H1 (cell line): ENCODE measurements around the gene PRLH. TPM values are rescaled to one million over a fixed set of nuclear protein-coding genes. Genes with fewer than 3 reads are reported as not detected.

ENCODE experiments used
- CTCF ChIA-PET: fragments of 300-600 bp; sonication (Branson Sonifier 250); formaldehyde crosslinking; loops from one replicate; lab custom pipeline; 2021; ENCODE audit not compliant: partially characterized antibody; lab: Charles Lee
- POLR2A ChIA-PET: fragments of 300-600 bp; sonication (Branson Sonifier 250); formaldehyde crosslinking; loops from one replicate; lab custom pipeline; 2021; ENCODE audit warnings: inconsistent platforms; ENCODE audit not compliant: partially characterized antibody; lab: Charles Lee
- DNase-seq, 2 experiments: peaks; one replicate each; pipeline versions ENCODE4 v3.0.0 to v3.0.0-alpha.2; 2010 to 2022; ENCODE audit warnings: low spot score in 2 of 2, low read depth in 1 of 2, mixed read lengths in 1 of 2
- FAIRE-seq: peaks from 2 replicates; lab custom pipeline; 2011; peaks lifted over from hg19 to GRCh38; lab: Jason Lieb, UNC
- H2AFZ ChIP-seq: 2 replicates; pipeline ENCODE4 v1.8.1; 2012; ENCODE audit warnings: low read length, inconsistent platforms
- H2AK5ac ChIP-seq: 2 replicates; pipeline ENCODE4 v1.6.1; 2013; ENCODE audit warnings: low read depth, low read length
- H2BK120ac ChIP-seq: replicated peaks from 2 replicates; pipeline ENCODE3; 2013; ENCODE audit warnings: low read depth, low read length, inconsistent platforms
- H2BK12ac ChIP-seq: 2 replicates; pipeline ENCODE4 v1.6.1; 2013; ENCODE audit warnings: low read depth, low read length
- H2BK15ac ChIP-seq: 2 replicates; pipeline ENCODE4 v1.6.1; 2013; ENCODE audit warnings: low read length
- H2BK20ac ChIP-seq: 2 replicates; pipeline ENCODE4 v1.6.1; 2013; ENCODE audit warnings: low read length
- H2BK5ac ChIP-seq: 2 replicates; pipeline ENCODE4 v1.6.1; 2013; ENCODE audit warnings: low read depth, low read length
- H3K14ac ChIP-seq: 2 replicates; pipeline ENCODE4 v1.6.1; 2013; ENCODE audit warnings: inconsistent platforms; ENCODE audit not compliant: insufficient read length
- H3K18ac ChIP-seq: 2 replicates; pipeline ENCODE4 v1.6.1; 2013; ENCODE audit warnings: low read length; ENCODE audit errors: extremely low read depth
- H3K23ac ChIP-seq: 2 replicates; pipeline ENCODE4 v1.6.1; 2013; ENCODE audit warnings: inconsistent platforms; ENCODE audit not compliant: insufficient read length
- H3K23me2 ChIP-seq: 2 replicates; pipeline ENCODE4 v1.6.1; 2013; ENCODE audit warnings: low read depth, low read length
- H3K27ac ChIP-seq: 2 replicates; pipeline ENCODE4 v1.6.1; 2011; ENCODE audit warnings: low read depth, low read length, inconsistent platforms
- H3K27me3 ChIP-seq, 4 experiments: replicated peaks in 1 of 4; 1 replicate in 1 of 4; 2 replicates in 3 of 4; pipeline versions ENCODE4 v1.6.1 to v1.8.1; 2011 to 2013; ENCODE audit warnings: low read length in 3 of 4, mild to moderate bottlenecking in 3 of 4, inconsistent platforms in 2 of 4, mixed read lengths in 2 of 4, moderate library complexity in 1 of 4; ENCODE audit not compliant: control insufficient read depth in 3 of 4, insufficient read depth in 3 of 4; ENCODE audit errors: extremely low read depth in 1 of 4
- H3K36me3 ChIP-seq, 4 experiments: 2 replicates each; pipeline versions ENCODE4 v1.6.1 to v1.8.1; 2011 to 2013; ENCODE audit warnings: mild to moderate bottlenecking in 4 of 4, low read length in 3 of 4, moderate library complexity in 2 of 4, control low read depth in 1 of 4, inconsistent platforms in 1 of 4; ENCODE audit not compliant: insufficient read depth in 4 of 4, control insufficient read depth in 2 of 4
- H3K4ac ChIP-seq: replicated peaks from 2 replicates; pipeline ENCODE3; 2013; ENCODE audit warnings: low read length, low read depth, mixed read lengths, inconsistent platforms; ENCODE audit not compliant: insufficient read length
- H3K4me1 ChIP-seq, 4 experiments: replicated peaks in 1 of 4; 1 replicate in 1 of 4; 2 replicates in 3 of 4; pipeline versions ENCODE4 v1.6.1 to v1.8.1; 2011 to 2013; ENCODE audit warnings: low read length in 3 of 4, inconsistent platforms in 2 of 4, mixed read lengths in 1 of 4; ENCODE audit not compliant: insufficient read depth in 4 of 4, control insufficient read depth in 3 of 4
- H3K4me2 ChIP-seq, 2 experiments: 2 replicates each; pipeline versions ENCODE4 v1.6.1 to v1.8.1; 2011 to 2013; ENCODE audit warnings: low read depth in 2 of 2, low read length in 2 of 2, control low read depth in 1 of 2, inconsistent platforms in 1 of 2, mild to moderate bottlenecking in 1 of 2; ENCODE audit not compliant: insufficient read depth in 1 of 2
- H3K4me3 ChIP-seq, 4 experiments: fragments of 200-600, 300-600 bp in 1 of 4; sonication (generic), shearing (Covaris generic), sonication (Bioruptor Twin) in 1 of 4; 2 replicates each; pipeline versions ENCODE4 v1.5.1 to v1.8.1; 2011 to 2016; ENCODE audit warnings: low read length in 4 of 4, low read depth in 3 of 4, control low read depth in 2 of 4, inconsistent platforms in 2 of 4, mild to moderate bottlenecking in 2 of 4, mixed read lengths in 1 of 4, moderate library complexity in 1 of 4; ENCODE audit not compliant: insufficient read depth in 2 of 4; ENCODE audit errors: extremely low read depth in 1 of 4
- H3K56ac ChIP-seq: replicated peaks from 2 replicates; pipeline ENCODE3; 2013; ENCODE audit warnings: low read depth, mild to moderate bottlenecking, mixed read lengths, low read length, inconsistent platforms; ENCODE audit not compliant: insufficient read length
- H3K79me1 ChIP-seq: 2 replicates; pipeline ENCODE4 v1.6.1; 2013; ENCODE audit warnings: low read depth, low read length, control low read depth
- H3K79me2 ChIP-seq, 2 experiments: 2 replicates each; pipeline versions ENCODE4 v1.6.1 to v1.8.1; 2012 to 2013; ENCODE audit warnings: low read length in 2 of 2, mild to moderate bottlenecking in 2 of 2, inconsistent platforms in 1 of 2; ENCODE audit not compliant: insufficient read depth in 2 of 2, control insufficient read depth in 1 of 2
- H3K9ac ChIP-seq, 4 experiments: replicated peaks in 1 of 4; 1 replicate in 1 of 4; 2 replicates in 3 of 4; pipeline versions ENCODE4 v1.6.1 to v1.8.1; 2011 to 2013; ENCODE audit warnings: low read depth in 3 of 4, low read length in 3 of 4, control low read depth in 2 of 4, mild to moderate bottlenecking in 2 of 4, moderate library complexity in 2 of 4, inconsistent platforms in 1 of 4; ENCODE audit errors: extremely low read depth in 1 of 4
- H3K9me3 ChIP-seq, 2 experiments: 2 replicates each; pipeline versions ENCODE4 v1.6.1 to v1.8.1; 2012 to 2013; ENCODE audit warnings: mild to moderate bottlenecking in 2 of 2, moderate library complexity in 2 of 2, control low read depth in 1 of 2, inconsistent platforms in 1 of 2, low read depth in 1 of 2, low read length in 1 of 2, mixed read lengths in 1 of 2; ENCODE audit not compliant: insufficient read depth in 2 of 2
- H4K20me1 ChIP-seq, 2 experiments: replicated peaks in 1 of 2; 2 replicates each; pipeline versions ENCODE3 to v1.8.1; 2011 to 2013; ENCODE audit warnings: inconsistent platforms in 2 of 2, low read length in 2 of 2, mild to moderate bottlenecking in 1 of 2; ENCODE audit not compliant: insufficient read depth in 2 of 2, control insufficient read depth in 1 of 2
- H4K5ac ChIP-seq: 2 replicates; pipeline ENCODE4 v1.6.1; 2013; ENCODE audit warnings: low read length, low read depth, mixed read lengths, inconsistent platforms; ENCODE audit not compliant: insufficient read length
- H4K8ac ChIP-seq: 2 replicates; pipeline ENCODE4 v1.8.0; 2013; ENCODE audit warnings: mild to moderate bottlenecking, moderate library complexity, low read length, inconsistent platforms; ENCODE audit not compliant: insufficient read depth; ENCODE audit errors: extremely low read depth
- H4K91ac ChIP-seq: replicated peaks from 2 replicates; pipeline ENCODE3; 2013; ENCODE audit warnings: low read length, mixed read lengths, inconsistent platforms; ENCODE audit not compliant: insufficient read length
- WGBS, 2 experiments: shearing (Covaris generic) in 1 of 2; methylation state at CpG; one replicate each; pipeline versions ENCODE4 v1.1.6 to v1.1.7; 2013 to 2015; ENCODE audit warnings: low lambda C conversion rate in 2 of 2, mixed read lengths in 2 of 2, inconsistent platforms in 1 of 2, low coverage in 1 of 2, missing lambda C conversion rate in 1 of 2; ENCODE audit not compliant: insufficient replicate concordance in 2 of 2, insufficient coverage in 1 of 2, insufficient read length in 1 of 2; ENCODE audit errors: extremely low coverage in 1 of 2, missing lambda C conversion rate in 1 of 2; 5-methylcytosine and 5-hydroxymethylcytosine counted together
- polyA plus RNA-seq, 7 experiments: library from polyadenylated mRNA; depleted of rRNA in 3 of 7; stranded (reverse) in 5 of 7; unstranded in 2 of 7; fragments of >200 nt in 5 of 7; fragments of 200-250 nt in 2 of 7; gene quantifications; 1 replicate in 5 of 7; 2 replicates in 1 of 7; 4 replicates in 1 of 7; pipeline versions ENCODE4 v1.2.1 to v1.2.3, GENCODE V29; 2011 to 2013; ENCODE audit warnings: missing spikeins in 2 of 7, mixed read lengths in 2 of 7
- total RNA-seq: library from RNA; stranded (reverse); fragmentation: NEBNext Ultra II Directional; extraction: Animal tissue kit (Norgen Biotek cat#: 25700); gene quantifications from 2 replicates; pipeline ENCODE4 v1.2.1, GENCODE V29; 2021

The PRLH gene
- total and polyA plus RNA-seq, 2 of the 8 experiments (the other 6 are each of a cell fraction or from before 2014, with no cell fraction given), result not detected

DNA sequence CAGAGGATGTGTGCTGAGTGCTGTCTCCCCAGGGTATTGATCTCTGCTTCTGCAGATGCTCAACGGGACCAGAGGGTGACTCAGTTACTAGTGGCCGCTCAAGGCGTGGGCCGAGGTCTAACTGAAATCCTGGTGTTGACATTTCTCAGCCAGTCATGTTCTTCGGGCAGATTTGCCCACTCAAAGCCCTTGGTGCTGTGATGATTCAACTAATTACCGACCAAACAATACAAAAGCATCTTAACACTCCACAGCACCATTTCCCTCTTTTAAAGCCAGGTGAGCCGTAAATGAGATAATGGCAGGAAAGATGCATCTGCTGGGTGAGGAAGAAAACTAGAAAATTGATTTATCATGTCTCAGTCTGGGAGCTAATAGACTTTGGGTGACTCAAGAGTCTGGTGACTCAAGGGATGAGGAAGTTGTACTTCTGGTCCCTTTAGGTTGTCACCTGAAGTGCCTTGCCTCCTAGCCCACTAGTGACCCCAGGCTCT is 32.7 kb upstream of the PRLH start:
- no peak overlapping the region for H3K4me3 ChIP-seq
- no peaks in the 10 kb centered on the region for H3K79me2 ChIP-seq
- H3K27me3 ChIP-seq, result no peaks in the 10 kb centered on the region
- no peak overlapping the region for H2BK15ac ChIP-seq
- ChIA-PET CTCF (interaction anchor here (1.0 to 3.7 kb wide), 8 partner anchors 21 to 212 kb away, joined by 3 to 28 read pairs (median 4); no protein-coding TSS in a partner anchor), POLR2A (interaction anchor here (1.6 to 2.0 kb wide), 2 partner anchors 14 to 53 kb away, joined by 3 to 9 read pairs; no protein-coding TSS in a partner anchor)
- H4K5ac ChIP-seq, result no peak overlapping the region
- no peak overlapping the region for H4K91ac ChIP-seq
- H3K23ac ChIP-seq, result no peak overlapping the region
- H3K79me1 ChIP-seq, result peaks cover 3% of the 10 kb centered on the region; the same call in 1 of the 2 replicates
- no peak for FAIRE-seq
- 94% methylated on average over 7 of the region's 7 CpGs; no CpG with 5 or more reads in 1 of the 2 experiments for WGBS, 2 experiments
- H3K23me2 ChIP-seq, result no peaks in the 10 kb centered on the region
- H4K20me1 ChIP-seq, result peaks cover 0 to 2% of the 10 kb centered on the region in 2 experiments
- DNase-seq, result no peak
- no peak overlapping the region for H3K14ac ChIP-seq
- no peaks in the 10 kb centered on the region for H3K36me3 ChIP-seq
- no peak overlapping the region for H3K27ac ChIP-seq
- no peaks in the 10 kb centered on the region; a peak in 1 of 7 replicates for H3K4me1 ChIP-seq
- no peak overlapping the region for H2BK20ac ChIP-seq
- H2AFZ ChIP-seq, result no peak overlapping the region
- no peak overlapping the region for H2BK5ac ChIP-seq
- H3K4me2 ChIP-seq, result no peak overlapping the region
- no peak overlapping the region for H3K4ac ChIP-seq
- no peak overlapping the region for H2AK5ac ChIP-seq
- no peak overlapping the region for H3K56ac ChIP-seq
- H3K18ac ChIP-seq, result no peak overlapping the region
- no peaks in the 10 kb centered on the region for H3K9me3 ChIP-seq
- no peak overlapping the region for H4K8ac ChIP-seq
- H3K9ac ChIP-seq, result no peak overlapping the region
- H2BK12ac ChIP-seq, result no peak overlapping the region
- no peak overlapping the region for H2BK120ac ChIP-seq
